H54 (cell line): ENCODE results near the gene ZNF32.
"Not testable (repeated sequence)": the region's sequence is repeated elsewhere in the genome, so short reads cannot be mapped to it uniquely, and the experiment has no call there.

Experiments
- DNase-seq: peaks from one replicate; pipeline ENCODE4 v3.0.0; 2011; ENCODE audit warnings: low spot score, mixed read lengths; ENCODE audit not compliant: insufficient read length
- FAIRE-seq: peaks from 3 replicates; lab custom pipeline; 2011; peaks lifted over from hg19 to GRCh38; lab: Jason Lieb, UNC
- POLR2A ChIP-seq: IDR thresholded peaks from 2 replicates; pipeline ENCODE4 v1.6.1; 2011; ENCODE audit warnings: low read depth, mild to moderate bottlenecking, low read length

The ZNF32 gene

GRCh38 chr10:43628956-43629355 is 19.7 kb downstream of the ZNF32 start:
- no peak for TF ChIP-seq POLR2A
- DNase-seq: no peak
- no peak for FAIRE-seq

GRCh38 chr10:43627942-43628341 is 20.7 kb downstream of the ZNF32 start:
- FAIRE-seq (no peak), DNase-seq (no peak)
- no peak for TF ChIP-seq POLR2A

GRCh38 chr10:43623351-43623750 is 25.3 kb downstream of the ZNF32 start:
- peak; percentile 68 for FAIRE-seq
- TF ChIP-seq POLR2A: no peak
- no peak for DNase-seq

GRCh38 chr10:43622038-43622437 is 26.6 kb downstream of the ZNF32 start:
- no peak for TF ChIP-seq POLR2A
- DNase-seq (no peak), FAIRE-seq (no peak)

- FAIRE-seq (no peak), DNase-seq (no peak)
These were observed 29.3 kb downstream of the ZNF32 start for GRCh38 chr10:43619368-43619767.

GRCh38 chr10:43616697-43617370 is 31.8 kb downstream of the ZNF32 start:
- no peak for TF ChIP-seq POLR2A
- DNase-seq: no peak
- no peak for FAIRE-seq

More at GRCh38 chr10:43619368-43619767, 29.3 kb downstream of the ZNF32 start:
- TF ChIP-seq POLR2A: no peak

- TF ChIP-seq POLR2A: no peak
- DNase-seq: no peak
- FAIRE-seq: no peak
These were observed 38.0 kb downstream of the ZNF32 start for GRCh38 chr10:43610636-43611035.

GRCh38 chr10:43607199-43607573 is 41.5 kb downstream of the ZNF32 start:
- TF ChIP-seq POLR2A: no peak
- FAIRE-seq: no peak
- no peak for DNase-seq

- DNase-seq (peak; percentile 27), FAIRE-seq (no peak)
- TF ChIP-seq POLR2A: peak; percentile 83
These were observed 42.1 kb downstream of the ZNF32 start, which contains the start of gene ZNF485 for GRCh38 chr10:43606323-43607198. Gene ZNF485, plus strand, starts transcription at chr10:43606438. Its CDS starts 613 bp downstream, at chr10:43607051.

GRCh38 chr10:43605850-43606322 is 42.8 kb downstream of the ZNF32 start:
- no peak for DNase-seq
- TF ChIP-seq POLR2A: no peak
- no peak for FAIRE-seq

- not testable (repeated sequence) for FAIRE-seq, DNase-seq
These were observed 47.1 kb downstream of the ZNF32 start for GRCh38 chr10:43601576-43601975.

GRCh38 chr10:43599333-43599732 is 49.3 kb downstream of the ZNF32 start:
- no peak for DNase-seq
- TF ChIP-seq POLR2A: no peak
- FAIRE-seq: no peak

GRCh38 chr10:43598446-43598845 is 50.2 kb downstream of the ZNF32 start:
- DNase-seq (no peak), FAIRE-seq (no peak)
- no peak for TF ChIP-seq POLR2A

- DNase-seq (no peak), FAIRE-seq (no peak)
- TF ChIP-seq POLR2A: no peak
These were observed 52.1 kb downstream of the ZNF32 start for GRCh38 chr10:43596546-43596945.

- DNase-seq (no peak), FAIRE-seq (no peak)
These were observed 52.9 kb downstream of the ZNF32 start for GRCh38 chr10:43595739-43596298.

More at GRCh38 chr10:43595739-43596298, 52.9 kb downstream of the ZNF32 start:
- no peak for TF ChIP-seq POLR2A
